DMS79 (cell line): ENCODE data around the gene PROC.

Experiments
- DNase-seq: peaks from one replicate; lab custom pipeline; 2025; lab: John Stamatoyannopoulos, UW

The PROC gene

DNA sequence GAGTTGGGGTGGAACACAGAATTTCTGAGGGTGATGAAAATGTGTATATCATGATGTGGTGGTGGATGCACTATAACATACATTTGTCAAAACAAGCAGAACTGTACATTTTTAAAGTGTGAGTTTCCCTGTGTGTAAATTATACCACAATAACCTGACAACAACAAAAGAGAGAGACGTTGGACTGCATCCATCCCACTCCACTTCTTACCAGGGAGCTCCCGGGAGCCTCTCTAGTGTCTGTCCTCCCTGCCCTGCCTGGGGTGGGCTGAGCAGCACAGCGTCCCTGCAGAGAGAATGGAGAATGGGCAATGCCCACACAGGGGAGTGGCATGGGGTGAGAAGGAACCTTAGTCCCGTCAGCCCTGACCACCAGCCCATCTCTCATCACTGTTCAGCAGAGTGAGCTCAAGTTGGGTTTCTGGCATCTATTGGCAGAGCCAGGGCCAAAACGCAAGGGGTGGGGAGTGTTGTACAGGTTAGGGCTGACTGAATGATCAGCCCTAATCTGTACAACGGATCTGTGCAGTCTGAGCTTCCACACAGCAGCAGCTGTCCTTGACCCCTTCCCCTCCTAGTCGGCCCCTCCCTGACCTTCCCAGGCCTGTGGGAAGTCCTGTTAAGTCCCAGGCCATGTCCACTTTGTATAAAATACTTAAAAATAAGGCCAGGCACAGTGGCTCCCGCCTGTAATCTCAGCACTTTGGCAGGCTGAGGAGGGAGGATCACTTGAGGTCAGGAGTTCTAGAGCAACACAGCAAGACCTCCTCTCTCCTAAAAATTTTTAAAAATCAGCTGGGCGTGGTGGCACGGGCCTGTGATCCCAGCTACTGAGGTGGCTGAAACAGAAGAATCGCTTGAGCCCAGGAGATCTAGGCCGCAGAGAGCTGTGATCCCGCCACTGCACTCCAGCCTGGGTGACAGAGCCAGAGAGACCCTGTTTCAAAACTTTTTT, 3.3 kb upstream of the PROC start:
- DNase-seq = no peak

GRCh38 chr2:127415593-127416505, 2.4 kb upstream of the PROC start:
- DNase-seq = peak; percentile 52

DNA sequence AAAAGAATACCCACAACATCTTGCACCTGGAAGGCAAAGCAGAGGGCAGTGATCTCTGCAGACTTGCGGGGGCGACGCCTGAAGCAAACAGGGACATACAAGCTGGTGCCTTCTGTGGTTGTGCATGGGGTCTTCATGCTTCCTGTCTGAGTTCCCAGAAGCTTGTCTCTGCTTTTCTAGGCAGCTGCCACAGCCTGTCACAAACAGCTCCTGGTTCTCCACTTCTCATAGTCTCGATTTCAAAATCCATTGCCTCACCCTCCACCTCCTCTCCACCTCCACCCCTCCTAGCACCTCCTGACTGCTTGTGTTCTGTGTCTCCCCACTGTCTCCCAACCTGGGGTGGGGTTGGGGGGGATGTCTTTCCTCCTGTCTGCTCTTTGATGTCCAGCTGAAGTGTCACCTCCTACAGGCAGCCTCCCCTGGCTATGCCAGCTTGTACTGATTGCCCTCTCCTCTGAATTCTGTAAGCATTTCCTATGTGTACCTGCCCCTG, 1.7 kb upstream of the PROC start:
- DNase-seq = no peak

- DNase-seq = no peak
Observed at GRCh38 chr2:127417406-127417805, 821 bp upstream of the PROC start.

DNA sequence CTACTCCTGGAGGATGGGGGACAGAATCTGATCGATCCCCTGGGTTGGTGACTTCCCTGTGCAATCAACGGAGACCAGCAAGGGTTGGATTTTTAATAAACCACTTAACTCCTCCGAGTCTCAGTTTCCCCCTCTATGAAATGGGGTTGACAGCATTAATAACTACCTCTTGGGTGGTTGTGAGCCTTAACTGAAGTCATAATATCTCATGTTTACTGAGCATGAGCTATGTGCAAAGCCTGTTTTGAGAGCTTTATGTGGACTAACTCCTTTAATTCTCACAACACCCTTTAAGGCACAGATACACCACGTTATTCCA, 844 bp downstream of the PROC start:
- no peak for DNase-seq

DNA sequence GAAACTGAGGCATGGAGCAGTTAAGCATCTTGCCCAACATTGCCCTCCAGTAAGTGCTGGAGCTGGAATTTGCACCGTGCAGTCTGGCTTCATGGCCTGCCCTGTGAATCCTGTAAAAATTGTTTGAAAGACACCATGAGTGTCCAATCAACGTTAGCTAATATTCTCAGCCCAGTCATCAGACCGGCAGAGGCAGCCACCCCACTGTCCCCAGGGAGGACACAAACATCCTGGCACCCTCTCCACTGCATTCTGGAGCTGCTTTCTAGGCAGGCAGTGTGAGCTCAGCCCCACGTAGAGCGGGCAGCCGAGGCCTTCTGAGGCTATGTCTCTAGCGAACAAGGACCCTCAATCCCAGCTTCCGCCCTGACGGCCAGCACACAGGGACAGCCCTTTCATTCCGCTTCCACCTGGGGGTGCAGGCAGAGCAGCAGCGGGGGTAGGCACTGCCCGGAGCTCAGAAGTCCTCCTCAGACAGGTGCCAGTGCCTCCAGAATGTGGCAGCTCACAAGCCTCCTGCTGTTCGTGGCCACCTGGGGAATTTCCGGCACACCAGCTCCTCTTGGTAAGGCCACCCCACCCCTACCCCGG, 1.3 kb downstream of the PROC start:
- DNase-seq = no peak

GRCh38 chr2:127420039-127420864, 2.0 kb downstream of the PROC start:
- DNase-seq = no peak

GRCh38 chr2:127421116-127421800, 3.0 kb downstream of the PROC start:
- no peak for DNase-seq

DNA sequence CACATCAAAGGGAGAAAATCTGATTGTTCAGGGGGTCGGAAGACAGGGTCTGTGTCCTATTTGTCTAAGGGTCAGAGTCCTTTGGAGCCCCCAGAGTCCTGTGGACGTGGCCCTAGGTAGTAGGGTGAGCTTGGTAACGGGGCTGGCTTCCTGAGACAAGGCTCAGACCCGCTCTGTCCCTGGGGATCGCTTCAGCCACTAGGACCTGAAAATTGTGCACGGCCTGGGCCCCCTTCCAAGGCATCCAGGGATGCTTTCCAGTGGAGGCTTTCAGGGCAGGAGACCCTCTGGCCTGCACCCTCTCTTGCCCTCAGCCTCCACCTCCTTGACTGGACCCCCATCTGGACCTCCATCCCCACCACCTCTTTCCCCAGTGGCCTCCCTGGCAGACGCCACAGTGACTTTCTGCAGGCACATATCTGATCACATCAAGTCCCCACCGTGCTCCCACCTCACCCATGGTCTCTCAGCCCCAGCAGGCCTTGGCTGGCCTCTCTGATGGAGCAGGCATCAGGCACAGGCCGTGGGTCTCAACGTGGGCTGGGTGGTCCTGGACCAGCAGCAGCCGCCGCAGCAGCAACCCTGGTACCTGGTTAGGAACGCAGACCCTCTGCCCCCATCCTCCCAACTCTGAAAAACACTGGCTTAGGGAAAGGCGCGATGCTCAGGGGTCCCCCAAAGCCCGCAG, 3.8 kb downstream of the PROC start:
- no peak for DNase-seq

DNA sequence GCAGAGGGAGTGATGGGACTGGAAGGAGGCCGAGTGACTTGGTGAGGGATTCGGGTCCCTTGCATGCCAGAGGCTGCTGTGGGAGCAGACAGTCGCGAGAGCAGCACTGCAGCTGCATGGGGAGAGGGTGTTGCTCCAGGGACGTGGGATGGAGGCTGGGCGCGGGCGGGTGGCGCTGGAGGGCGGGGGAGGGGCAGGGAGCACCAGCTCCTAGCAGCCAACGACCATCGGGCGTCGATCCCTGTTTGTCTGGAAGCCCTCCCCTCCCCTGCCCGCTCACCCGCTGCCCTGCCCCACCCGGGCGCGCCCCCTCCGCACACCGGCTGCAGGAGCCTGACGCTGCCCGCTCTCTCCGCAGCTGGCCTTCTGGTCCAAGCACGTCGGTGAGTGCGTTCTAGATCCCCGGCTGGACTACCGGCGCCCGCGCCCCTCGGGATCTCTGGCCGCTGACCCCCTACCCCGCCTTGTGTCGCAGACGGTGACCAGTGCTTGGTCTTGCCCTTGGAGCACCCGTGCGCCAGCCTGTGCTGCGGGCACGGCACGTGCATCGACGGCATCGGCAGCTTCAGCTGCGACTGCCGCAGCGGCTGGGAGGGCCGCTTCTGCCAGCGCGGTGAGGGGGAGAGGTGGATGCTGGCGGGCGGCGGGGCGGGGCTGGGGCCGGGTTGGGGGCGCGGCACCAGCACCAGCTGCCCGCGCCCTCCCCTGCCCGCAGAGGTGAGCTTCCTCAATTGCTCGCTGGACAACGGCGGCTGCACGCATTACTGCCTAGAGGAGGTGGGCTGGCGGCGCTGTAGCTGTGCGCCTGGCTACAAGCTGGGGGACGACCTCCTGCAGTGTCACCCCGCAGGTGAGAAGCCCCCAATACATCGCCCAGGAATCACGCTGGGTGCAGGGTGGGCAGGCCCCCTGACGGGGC, 4.6 kb downstream of the PROC start:
- DNase-seq = no peak

DNA sequence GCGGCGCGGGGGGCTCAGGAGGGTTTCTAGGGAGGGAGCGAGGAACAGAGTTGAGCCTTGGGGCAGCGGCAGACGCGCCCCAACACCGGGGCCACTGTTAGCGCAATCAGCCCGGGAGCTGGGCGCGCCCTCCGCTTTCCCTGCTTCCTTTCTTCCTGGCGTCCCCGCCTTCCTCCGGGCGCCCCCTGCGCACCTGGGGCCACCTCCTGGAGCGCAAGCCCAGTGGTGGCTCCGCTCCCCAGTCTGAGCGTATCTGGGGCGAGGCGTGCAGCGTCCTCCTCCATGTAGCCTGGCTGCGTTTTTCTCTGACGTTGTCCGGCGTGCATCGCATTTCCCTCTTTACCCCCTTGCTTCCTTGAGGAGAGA, 5.2 kb downstream of the PROC start:
- DNase-seq = peak; percentile 20

DNA sequence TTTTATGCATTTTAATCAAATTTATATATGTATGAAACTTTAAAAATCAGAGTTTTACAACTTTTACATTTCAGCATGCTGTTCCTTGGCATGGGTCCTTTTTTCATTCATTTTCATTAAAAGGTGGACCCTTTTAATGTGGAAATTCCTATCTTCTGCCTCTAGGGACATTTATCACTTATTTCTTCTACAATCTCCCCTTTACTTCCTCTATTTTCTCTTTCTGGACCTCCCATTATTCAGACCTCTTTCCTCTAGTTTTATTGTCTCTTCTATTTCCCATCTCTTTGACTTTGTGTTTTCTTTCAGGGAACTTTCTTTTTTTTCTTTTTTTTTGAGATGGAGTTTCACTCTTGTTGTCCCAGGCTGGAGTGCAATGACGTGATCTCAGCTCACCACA, 5.7 kb downstream of the PROC start:
- DNase-seq = no peak

GRCh38 chr2:127424598-127425520, 6.6 kb downstream of the PROC start:
- no peak for DNase-seq

DNA sequence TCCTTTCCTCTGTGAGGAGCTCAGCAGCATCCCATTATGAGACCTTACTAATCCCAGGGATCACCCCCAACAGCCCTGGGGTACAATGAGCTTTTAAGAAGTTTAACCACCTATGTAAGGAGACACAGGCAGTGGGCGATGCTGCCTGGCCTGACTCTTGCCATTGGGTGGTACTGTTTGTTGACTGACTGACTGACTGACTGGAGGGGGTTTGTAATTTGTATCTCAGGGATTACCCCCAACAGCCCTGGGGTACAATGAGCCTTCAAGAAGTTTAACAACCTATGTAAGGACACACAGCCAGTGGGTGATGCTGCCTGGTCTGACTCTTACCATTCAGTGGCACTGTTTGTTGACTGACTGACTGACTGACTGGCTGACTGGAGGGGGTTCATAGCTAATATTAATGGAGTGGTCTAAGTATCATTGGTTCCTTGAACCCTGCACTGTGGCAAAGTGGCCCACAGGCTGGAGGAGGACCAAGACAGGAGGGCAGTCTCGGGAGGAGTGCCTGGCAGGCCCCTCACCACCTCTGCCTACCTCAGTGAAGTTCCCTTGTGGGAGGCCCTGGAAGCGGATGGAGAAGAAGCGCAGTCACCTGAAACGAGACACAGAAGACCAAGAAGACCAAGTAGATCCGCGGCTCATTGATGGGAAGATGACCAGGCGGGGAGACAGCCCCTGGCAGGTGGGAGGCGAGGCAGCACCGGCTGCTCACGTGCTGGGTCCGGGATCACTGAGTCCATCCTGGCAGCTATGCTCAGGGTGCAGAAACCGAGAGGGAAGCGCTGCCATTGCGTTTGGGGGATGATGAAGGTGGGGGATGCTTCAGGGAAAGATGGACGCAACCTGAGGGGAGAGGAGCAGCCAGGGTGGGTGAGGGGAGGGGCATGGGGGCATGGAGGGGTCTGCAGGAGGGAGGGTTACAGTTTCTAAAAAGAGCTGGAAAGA, 7.6 kb downstream of the PROC start:
- no peak for DNase-seq

- no peak for DNase-seq
Observed at GRCh38 chr2:127426501-127427354, 8.5 kb downstream of the PROC start.
